K562 (cell line): ENCODE results near the gene MAD1L1. TPM values are rescaled to one million over a fixed set of nuclear protein-coding genes. Genes with fewer than 3 reads are reported as not detected.

Experiments
- ATAC-seq: fragments of 200-7000 bp; cut with Tn5 transposase; 3 replicates; pipeline ENCODE4 v1.9.1; 2020; ENCODE audit warnings: moderate library complexity
- BruUV-seq: library from RNA; stranded (reverse); fragments of 400-500 nt; replicated peaks from 2 replicates; lab custom pipeline; 2021; lab: Mats Ljungman, UMichigan
- CTCF ChIA-PET: fragments of 300-600 bp; formaldehyde crosslinking; extraction: SDS; loops from one replicate; lab custom pipeline; 2021; ENCODE audit warnings: low intra/inter-chr PET ratio; lab: Yijun Ruan, JAX
- POLR2A ChIA-PET: fragments of 300-600, 350-650 bp; sonication (Branson Sonifier 250); formaldehyde crosslinking; extraction: SDS; loops from one replicate; lab custom pipeline; 2021; ENCODE audit warnings: antibody characterized with exemption, inconsistent platforms; lab: Yijun Ruan, JAX
- DNase-seq, 4 experiments: peaks; one replicate each; pipeline versions ENCODE4 v3.0.0 to v3.0.0-alpha.2; 2011 to 2018; ENCODE audit warnings: low spot score in 3 of 4, mixed read lengths in 3 of 4; ENCODE audit errors: extremely low read depth in 1 of 4
- FAIRE-seq: peaks from 2 replicates; lab custom pipeline; 2011; peaks lifted over from hg19 to GRCh38; lab: Jason Lieb, UNC
- H2AFZ ChIP-seq: 2 replicates; pipeline ENCODE4 v1.6.0; 2011; ENCODE audit warnings: low read depth, low read length, control low read depth, inconsistent platforms
- H3K27ac ChIP-seq: fragments of 200-600 bp; 3 replicates; pipeline ENCODE4 v1.8.0; 2011; ENCODE audit warnings: low read depth, mild to moderate bottlenecking, control low read depth, inconsistent platforms, low read length, moderate library complexity, mixed read lengths; ENCODE audit errors: extremely low read depth
- H3K27me3 ChIP-seq, 2 experiments: fragments of 300-600 bp in 1 of 2; 2 replicates in 1 of 2; 3 replicates in 1 of 2; pipeline versions ENCODE4 v1.6.0 to v1.8.0; 2011; ENCODE audit warnings: inconsistent platforms in 2 of 2, low read length in 2 of 2, mild to moderate bottlenecking in 1 of 2, mixed read lengths in 1 of 2, moderate library complexity in 1 of 2; ENCODE audit not compliant: control insufficient read depth in 2 of 2, insufficient read depth in 2 of 2
- H3K36me3 ChIP-seq: fragments of 300-600 bp; 3 replicates; pipeline ENCODE4 v1.8.0; 2011; ENCODE audit warnings: mild to moderate bottlenecking, low read length, inconsistent platforms; ENCODE audit not compliant: control insufficient read depth, insufficient read depth
- H3K4me1 ChIP-seq, 2 experiments: fragments of 200-600 bp in 1 of 2; replicated peaks in 1 of 2; 2 replicates in 1 of 2; 3 replicates in 1 of 2; pipeline versions ENCODE4 v1.5.1 to v1.8.0; 2011; ENCODE audit warnings: inconsistent platforms in 2 of 2, low read length in 2 of 2, mild to moderate bottlenecking in 1 of 2, mixed read lengths in 1 of 2, moderate library complexity in 1 of 2; ENCODE audit not compliant: control insufficient read depth in 2 of 2, insufficient read depth in 2 of 2
- H3K4me2 ChIP-seq: 2 replicates; pipeline ENCODE4 v1.6.1; 2011; ENCODE audit warnings: low read length, control low read depth, inconsistent platforms, mixed read lengths; ENCODE audit not compliant: insufficient read depth
- H3K4me3 ChIP-seq: fragments of 200-600 bp; sonication (generic), shearing (Covaris generic); 2 replicates; pipeline ENCODE4 v1.5.1; 2016; ENCODE audit warnings: control low read depth, inconsistent platforms
- H3K79me2 ChIP-seq: fragments of 200-600 bp; 3 replicates; pipeline ENCODE4 v1.8.0; 2011; ENCODE audit warnings: low read length, inconsistent platforms; ENCODE audit not compliant: control insufficient read depth, insufficient read depth
- H3K9ac ChIP-seq, 2 experiments: 2 replicates each; pipeline versions ENCODE4 v1.6.0 to v1.6.1; 2011; ENCODE audit warnings: low read depth in 2 of 2, low read length in 2 of 2, control low read depth in 1 of 2, inconsistent platforms in 1 of 2, mild to moderate bottlenecking in 1 of 2, mixed read lengths in 1 of 2; ENCODE audit not compliant: insufficient read depth in 1 of 2
- H3K9me1 ChIP-seq: one replicate; pipeline ENCODE4 v1.6.0; 2011; ENCODE audit warnings: inconsistent platforms, mild to moderate bottlenecking, low read length, moderate library complexity; ENCODE audit not compliant: control insufficient read depth, insufficient read depth
- H3K9me3 ChIP-seq: replicated peaks from 2 replicates; pipeline ENCODE4 v1.5.1; 2011; ENCODE audit warnings: low read depth, low read length, inconsistent platforms; ENCODE audit not compliant: control insufficient read depth, insufficient read depth
- H4K20me1 ChIP-seq: replicated peaks from 2 replicates; pipeline ENCODE4 v1.6.1; 2011; ENCODE audit warnings: low read length, inconsistent platforms, mixed read lengths; ENCODE audit not compliant: control insufficient read depth, insufficient read depth
- NONO ChIP-seq, 2 experiments: fragments of 200-400 bp in 1 of 2; fragments of 450-650 bp in 1 of 2; formaldehyde crosslinking in 1 of 2; IDR thresholded peaks; 2 replicates each; pipeline ENCODE4 v1.6.1; 2017; ENCODE audit warnings: low read depth in 2 of 2, mild to moderate bottlenecking in 2 of 2, moderate library complexity in 2 of 2, low read length in 1 of 2
- WGBS: fragments of 100-300 bp; shearing (Covaris generic); methylation state at CpG from one replicate; pipeline ENCODE4 v1.1.6; 2016; ENCODE audit warnings: low coverage, mixed read lengths; ENCODE audit not compliant: insufficient coverage; ENCODE audit errors: missing lambda C conversion rate; 5-methylcytosine and 5-hydroxymethylcytosine counted together
- in situ Hi-C: fragments of 300-500 bp; cut with MboI; formaldehyde crosslinking; loops from 4 replicates; pipeline ENCODE4 v1.15.0; 2018; ENCODE audit warnings: inconsistent platforms, mixed read lengths
- intact Hi-C: fragments of 100-400 bp; cut with micrococcal nuclease; formaldehyde crosslinking; loops from 2 replicates; pipeline ENCODE4 v1.14.2; 2022
- polyA plus RNA-seq, 8 experiments: library from polyadenylated mRNA; depleted of rRNA in 4 of 8; stranded (reverse) in 5 of 8; unstranded in 3 of 8; fragments of >200 nt; fragmentation: Nextera tagmentation in 2 of 8; fragmentation: Illumina TruSeq in 1 of 8; extraction: Ambion mirVana in 2 of 8; extraction: Trizol in 1 of 8; gene quantifications; 2 replicates each; pipeline versions ENCODE4 v1.2.1 to v1.2.3, GENCODE V29; 2011 to 2014; ENCODE audit warnings: inconsistent platforms in 1 of 8, missing spikeins in 1 of 8
- total RNA-seq, 7 experiments: library from RNA; depleted of rRNA in 6 of 7; stranded (reverse); fragments of >200 nt in 6 of 7; fragmentation: Illumina TruSeq in 2 of 7; extraction: Trizol in 2 of 7; gene quantifications; 2 replicates each; pipeline versions ENCODE4 v1.2.1 to v1.2.3, GENCODE V29; 2011 to 2021; ENCODE audit warnings: low replicate concordance in 1 of 7
- TF ChIP-seq, protein P1 (sequence below): IDR thresholded peaks from 2 replicates; pipeline ENCODE4 v1.6.1; 2011; ENCODE audit not compliant: insufficient read length; ENCODE audit errors: extremely low read depth

Gene MAD1L1
- total and polyA plus RNA-seq, 9 of the 15 experiments (the other 6 are each of a cell fraction or from before 2014, with no cell fraction given) = 1.7 to 89.7 (median 18.0) TPM

DNA sequence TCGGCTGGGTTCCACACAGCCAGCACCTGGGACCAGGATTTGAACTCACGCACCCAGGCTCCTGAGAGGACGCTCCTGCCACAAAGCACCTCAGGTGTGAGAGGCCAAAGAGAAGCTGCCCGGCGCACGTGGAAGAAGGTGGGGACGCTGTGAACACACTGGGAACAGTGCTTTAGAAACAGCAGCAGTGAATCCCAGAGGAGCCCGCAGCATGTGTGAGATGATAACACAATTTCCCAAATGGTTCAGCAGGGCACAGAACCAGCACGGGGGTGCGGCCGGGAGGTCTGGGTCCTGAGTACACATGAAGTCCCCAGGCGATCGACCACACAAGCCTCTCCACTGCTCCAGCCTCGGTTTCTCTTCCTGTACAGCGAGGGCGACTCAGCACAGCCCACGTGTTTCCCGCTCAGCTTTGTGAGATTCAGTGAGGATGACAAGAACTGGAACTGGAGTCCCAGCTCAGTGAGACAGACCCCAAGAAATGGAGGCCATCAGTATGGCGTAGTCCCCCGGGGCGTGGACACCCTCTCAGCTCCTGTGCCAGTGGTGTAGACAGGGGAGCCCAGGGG, 188.3 kb downstream of the MAD1L1 start:
- POLR2A ChIA-PET = no interaction called here
- no peaks in the 10 kb centered on the region for H3K9me1 ChIP-seq
- no peaks in the 10 kb centered on the region; the same call in 1 of the 2 replicates for H3K9me3 ChIP-seq
- H3K79me2 ChIP-seq = no peaks in the 10 kb centered on the region
- no peaks in the 10 kb centered on the region for H3K27me3 ChIP-seq
- H3K4me2 ChIP-seq = no peak overlapping the region
- CTCF ChIA-PET = no interaction called here
- DNase-seq (no peak), FAIRE-seq (no peak), ATAC-seq (no peak)
- intact Hi-C loops = no loop called here
- H3K9ac ChIP-seq = no peak overlapping the region
- no peaks in the 10 kb centered on the region for H4K20me1 ChIP-seq
- no peak overlapping the region for H3K27ac ChIP-seq
- in situ Hi-C loops = no loop called here
- BruUV-seq = no TSS peak
- peaks cover 0 to 13% of the 10 kb centered on the region in 2 experiments; a peak in 2 of 5 replicates for H3K4me1 ChIP-seq
- TF ChIP-seq, protein P1, sequence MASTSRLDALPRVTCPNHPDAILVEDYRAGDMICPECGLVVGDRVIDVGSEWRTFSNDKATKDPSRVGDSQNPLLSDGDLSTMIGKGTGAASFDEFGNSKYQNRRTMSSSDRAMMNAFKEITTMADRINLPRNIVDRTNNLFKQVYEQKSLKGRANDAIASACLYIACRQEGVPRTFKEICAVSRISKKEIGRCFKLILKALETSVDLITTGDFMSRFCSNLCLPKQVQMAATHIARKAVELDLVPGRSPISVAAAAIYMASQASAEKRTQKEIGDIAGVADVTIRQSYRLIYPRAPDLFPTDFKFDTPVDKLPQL = no peak
- no peak for TF ChIP-seq NONO (IDR thresholded peaks at IDR 0.05; ENCODE audit: low read depth in 2 of 2, low read length in 1 of 2)
- WGBS = 95% methylated on average over 21 of the region's 21 CpGs
- no peak overlapping the region for H2AFZ ChIP-seq
- H3K36me3 ChIP-seq = peaks cover 18% of the 10 kb centered on the region; the same call in 2 of the 3 replicates
- H3K4me3 ChIP-seq = no peak overlapping the region
